Measurements from ENCODE around the gene LRRC32. TPM values are rescaled to one million over a fixed set of nuclear protein-coding genes. Genes with fewer than 3 reads are reported as not detected.

LRRC32 gene
- total and polyA plus RNA-seq, 4 donors: 38.3 to 159 (median 85.2) TPM

GRCh38 chr11:76671626-76672309, 1.2 kb upstream of the LRRC32 start:
- Histone ChIP-seq H3K4me3 (no peak overlapping the region), H3K27me3 (ENCODE audit: control insufficient read depth in 3 of 3, insufficient read depth in 3 of 3, low read length in 2 of 3) (peaks cover 0 to 6% (median 0%) of the 10 kb centered on the region in 3 donors), H3K36me3 (ENCODE audit: control insufficient read depth in 4 of 4, insufficient read depth in 4 of 4, low read length in 4 of 4) (no peaks in the 10 kb centered on the region), H3K9ac (ENCODE audit: insufficient read depth in 1 of 2, low read length in 2 of 2) (no peak overlapping the region), H3K27ac (ENCODE audit: low read depth in 1 of 2, low read length in 1 of 2) (peak overlapping the region in 1 of 2 donors; percentile 4), H3K4me1 (ENCODE audit: control insufficient read depth in 5 of 5, insufficient read depth in 5 of 5, low read length in 5 of 5) (peaks cover 0 to 20% (median 2%) of the 10 kb centered on the region in 5 donors), H3K9me3 (ENCODE audit: control insufficient read depth in 4 of 4, insufficient read depth in 3 of 4, low read length in 3 of 4) (no peaks in the 10 kb centered on the region)
- no peak for TF ChIP-seq CTCF (IDR thresholded peaks at IDR 0.05; ENCODE audit: control extremely low read depth, extremely low read depth)
- DNase-seq: no peak
- no peak for ATAC-seq (ENCODE audit: insufficient read depth, low FRiP score)
- WGBS, 2 donors: 94% methylated on average over 5 of the region's 5 CpGs

GRCh38 chr11:76671237-76671592, 668 bp upstream of the LRRC32 start:
- no peak overlapping the region for H3K27ac ChIP-seq (ENCODE audit: low read depth in 1 of 2, low read length in 1 of 2)
- no peak for TF ChIP-seq CTCF (IDR thresholded peaks at IDR 0.05; ENCODE audit: control extremely low read depth, extremely low read depth)
- no peaks in the 10 kb centered on the region for H3K9me3 ChIP-seq (ENCODE audit: control insufficient read depth in 4 of 4, insufficient read depth in 3 of 4, low read length in 3 of 4)
- H3K36me3 ChIP-seq (ENCODE audit: control insufficient read depth in 4 of 4, insufficient read depth in 4 of 4, low read length in 4 of 4): no peaks in the 10 kb centered on the region
- H3K4me1 ChIP-seq (ENCODE audit: control insufficient read depth in 5 of 5, insufficient read depth in 5 of 5, low read length in 5 of 5): peaks cover 0 to 26% (median 2%) of the 10 kb centered on the region in 5 donors
- no peak overlapping the region for H3K4me3 ChIP-seq
- WGBS, 2 donors: 12 to 20% methylated on average over 8 of the region's 8 CpGs
- no peak for DNase-seq
- no peak overlapping the region for H3K9ac ChIP-seq (ENCODE audit: insufficient read depth in 1 of 2, low read length in 2 of 2)
- ATAC-seq (ENCODE audit: insufficient read depth, low FRiP score): no peak
- H3K27me3 ChIP-seq (ENCODE audit: control insufficient read depth in 3 of 3, insufficient read depth in 3 of 3, low read length in 2 of 3): peaks cover 0 to 6% (median 0%) of the 10 kb centered on the region in 3 donors

- ATAC-seq (ENCODE audit: insufficient read depth, low FRiP score) (no peak), DNase-seq (peak; percentile 41 to 46 (median 43))
- Histone ChIP-seq H3K9me3 (ENCODE audit: control insufficient read depth in 4 of 4, insufficient read depth in 3 of 4, low read length in 3 of 4) (no peaks in the 10 kb centered on the region), H3K4me3 (peak overlapping the region; percentile 66), H3K36me3 (ENCODE audit: control insufficient read depth in 4 of 4, insufficient read depth in 4 of 4, low read length in 4 of 4) (no peaks in the 10 kb centered on the region), H3K27me3 (ENCODE audit: control insufficient read depth in 3 of 3, insufficient read depth in 3 of 3, low read length in 2 of 3) (peaks cover 0 to 6% (median 0%) of the 10 kb centered on the region in 3 donors), H3K4me1 (ENCODE audit: control insufficient read depth in 5 of 5, insufficient read depth in 5 of 5, low read length in 5 of 5) (peaks cover 0 to 34% (median 8%) of the 10 kb centered on the region in 5 donors), H3K27ac (ENCODE audit: low read depth in 1 of 2, low read length in 1 of 2) (peak overlapping the region; percentile 70 to 80), H3K9ac (ENCODE audit: insufficient read depth in 1 of 2, low read length in 2 of 2) (no peak overlapping the region)
- WGBS, 2 donors: 17 to 19% methylated on average over 24 of the region's 24 CpGs
- TF ChIP-seq CTCF (IDR thresholded peaks at IDR 0.05; ENCODE audit: control extremely low read depth, extremely low read depth): no peak
Observed at GRCh38 chr11:76669901-76670484, 554 bp downstream of the LRRC32 start.
